Measurements from ENCODE around the gene KIAA1328.

The KIAA1328 gene

DNA sequence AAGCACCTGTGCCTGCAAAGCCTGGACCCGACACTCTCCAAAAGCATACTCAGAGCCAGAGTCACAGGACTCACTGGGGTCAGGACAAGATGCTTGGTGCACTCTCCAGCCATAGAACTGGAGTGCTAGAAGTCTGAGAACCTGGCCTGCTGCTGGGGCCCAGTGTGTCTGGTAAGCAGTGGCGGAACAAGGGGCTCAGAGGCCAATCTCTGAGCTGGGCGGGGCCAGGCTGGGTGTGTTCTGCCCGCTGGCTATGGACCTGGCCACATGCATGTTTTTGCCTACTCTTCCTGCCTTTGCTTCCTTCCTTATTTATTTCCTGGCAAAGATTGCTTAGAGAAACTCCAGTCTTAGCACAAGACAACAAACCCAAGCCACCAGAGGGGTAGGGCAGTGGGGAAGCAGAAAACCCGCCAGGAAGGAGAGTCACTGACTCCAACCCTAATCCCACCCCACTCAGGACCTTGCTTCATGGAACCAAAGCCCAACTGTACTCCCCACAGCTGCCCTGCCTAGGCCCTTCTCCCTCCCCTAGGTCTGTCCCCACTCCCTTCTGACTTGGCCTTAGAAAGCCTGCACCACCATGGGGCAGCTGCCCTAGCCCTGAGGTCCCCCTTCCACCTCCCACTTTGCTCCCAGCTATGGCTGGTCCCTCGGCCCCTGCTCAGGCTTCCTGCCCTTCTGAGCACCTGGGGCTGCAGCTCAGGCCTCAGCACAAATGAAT lies 421.1 kb downstream of the KIAA1328 start:
- DNase-seq (ENCODE audit: low read depth in 1 of 2, low spot score in 1 of 2) = no peak

DNA sequence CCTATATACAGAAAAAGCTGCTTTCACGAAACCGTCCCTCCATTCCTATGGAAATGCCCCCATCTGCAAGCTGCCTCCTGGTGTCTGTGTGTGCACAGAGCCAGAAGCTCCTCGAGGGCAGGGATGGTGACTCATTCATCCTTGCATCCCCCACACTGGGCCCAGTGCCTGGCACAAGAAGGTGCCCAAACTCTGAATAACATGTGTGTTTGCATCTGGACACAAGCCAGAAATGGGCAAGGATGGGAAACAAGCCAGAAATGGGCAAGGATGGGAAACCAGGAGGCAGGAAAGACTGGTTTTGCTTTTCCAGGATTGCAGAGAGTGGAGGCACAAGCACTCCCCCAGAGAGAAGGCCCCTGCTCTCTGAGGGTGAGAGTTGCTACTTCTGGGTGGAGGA lies 422.8 kb downstream of the KIAA1328 start:
- no peak for DNase-seq (ENCODE audit: low read depth in 1 of 2, low spot score in 1 of 2)

DNA sequence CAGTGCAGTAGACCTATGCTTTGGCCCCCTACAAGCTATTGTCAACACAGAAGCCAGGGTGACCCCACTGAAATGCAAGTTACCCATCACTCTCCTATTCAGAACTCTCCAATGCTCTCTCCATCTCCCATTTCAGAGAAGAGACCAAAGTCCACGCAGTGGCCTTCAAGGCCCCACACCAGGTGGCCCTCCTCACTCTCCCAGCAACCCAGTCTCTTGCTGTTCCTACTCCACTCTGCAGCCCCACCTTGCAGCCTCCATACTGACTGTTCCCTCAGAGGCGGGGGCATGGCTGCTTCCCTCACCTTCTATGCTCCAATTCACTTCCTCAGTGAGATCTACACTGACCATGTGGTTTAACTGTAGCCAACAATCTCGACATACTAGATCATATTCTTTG lies 423.4 kb downstream of the KIAA1328 start:
- DNase-seq (ENCODE audit: low read depth in 1 of 2, low spot score in 1 of 2) = no peak

DNA sequence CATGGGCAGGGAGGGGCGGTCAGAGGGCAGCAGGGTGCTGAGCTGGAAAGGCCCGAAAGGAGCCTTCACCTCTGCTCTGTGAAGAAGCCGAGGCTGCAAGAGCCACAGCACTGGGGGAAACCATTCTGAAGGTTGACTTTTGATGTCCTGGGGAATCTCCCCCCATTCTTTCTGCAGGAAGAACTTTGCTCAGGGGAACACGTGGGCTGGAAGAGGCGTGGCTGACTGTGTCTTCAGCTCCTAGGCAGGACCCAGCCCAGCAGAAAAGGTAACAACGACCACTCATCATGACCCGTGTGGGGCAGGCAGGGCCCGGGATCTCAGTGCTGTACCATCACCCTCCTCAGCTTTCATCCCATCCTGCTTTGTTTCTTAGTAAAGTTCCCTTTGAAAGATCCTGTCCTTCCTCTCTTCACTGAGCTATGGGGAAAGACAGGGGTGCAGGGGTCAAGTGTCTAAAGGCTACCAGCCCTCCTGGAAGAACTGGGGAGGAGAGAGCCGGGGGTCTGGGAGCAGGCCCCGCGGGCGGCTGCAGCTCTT lies 424.0 kb downstream of the KIAA1328 start:
- DNase-seq (ENCODE audit: low read depth in 1 of 2, low spot score in 1 of 2) = no peak

DNA sequence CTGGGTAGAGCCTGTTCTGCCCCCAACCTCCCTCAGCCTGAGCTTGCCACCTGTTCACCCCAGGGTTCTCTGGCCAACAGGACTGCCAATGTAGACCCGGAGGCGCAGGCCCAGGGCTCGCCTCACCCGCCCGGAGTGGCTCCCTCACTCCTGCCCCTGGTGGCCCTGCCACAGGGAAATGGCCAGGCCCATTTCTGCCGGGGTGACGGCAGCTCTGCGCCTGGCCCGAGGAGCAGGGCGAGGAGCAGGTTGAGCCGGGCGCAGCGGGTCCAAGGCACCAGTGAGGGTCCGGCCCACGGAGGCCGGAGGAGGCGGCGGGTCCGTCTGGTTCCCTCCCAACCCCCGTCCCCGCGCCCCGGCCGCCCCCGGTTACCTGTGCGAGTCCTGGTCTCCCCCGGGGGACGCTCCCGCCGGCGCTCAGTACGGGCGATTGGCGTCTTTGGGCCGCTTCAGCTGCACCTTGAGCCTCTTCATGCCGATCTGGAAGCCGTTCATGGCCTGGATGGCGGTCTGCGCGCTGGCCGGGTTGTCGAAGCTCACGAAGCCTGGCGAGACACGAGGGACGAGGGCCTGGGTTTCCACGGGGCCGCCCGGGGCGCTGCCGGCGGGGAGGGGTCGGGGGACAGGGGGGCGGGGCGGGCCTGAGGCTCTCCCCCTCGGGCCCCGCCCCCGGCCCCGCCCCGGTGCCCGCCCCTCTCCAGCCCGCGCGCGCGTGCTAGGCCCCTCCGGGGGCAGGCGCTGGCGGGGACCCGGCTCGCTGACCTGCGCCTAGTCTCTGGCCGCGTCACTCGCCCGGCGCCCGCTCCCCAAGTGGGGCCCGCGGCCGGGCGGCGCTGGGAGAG lies 424.7 kb downstream of the KIAA1328 start:
- no peak for DNase-seq (ENCODE audit: low read depth in 1 of 2, low spot score in 1 of 2)

DNA sequence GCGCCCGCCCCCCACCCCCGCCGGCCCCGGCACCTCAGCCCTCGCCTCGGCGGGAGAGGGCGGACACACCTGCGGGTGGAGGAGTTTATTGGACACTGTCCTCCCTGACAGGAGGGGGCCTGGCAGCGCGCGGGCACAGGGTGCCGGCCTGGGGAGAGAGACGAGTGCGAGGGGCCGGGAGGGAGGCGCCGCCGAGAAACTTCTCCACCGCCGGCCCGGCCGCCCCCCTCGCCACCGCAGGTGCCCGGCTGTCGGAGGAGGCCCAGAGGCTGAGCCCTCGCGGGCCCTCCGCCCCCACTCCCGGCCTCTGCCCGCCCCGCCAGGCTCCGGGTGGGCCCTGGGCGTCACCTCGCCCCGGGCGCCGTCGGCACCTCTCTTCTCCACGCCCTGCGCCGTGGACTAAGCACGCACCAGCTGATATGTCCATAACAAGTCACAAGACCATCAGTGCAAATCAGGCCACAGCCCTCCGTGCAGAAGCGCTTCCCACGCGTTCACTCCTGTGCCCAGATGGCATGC lies 425.4 kb downstream of the KIAA1328 start:
- DNase-seq (ENCODE audit: low read depth in 1 of 2, low spot score in 1 of 2) = no peak

DNA sequence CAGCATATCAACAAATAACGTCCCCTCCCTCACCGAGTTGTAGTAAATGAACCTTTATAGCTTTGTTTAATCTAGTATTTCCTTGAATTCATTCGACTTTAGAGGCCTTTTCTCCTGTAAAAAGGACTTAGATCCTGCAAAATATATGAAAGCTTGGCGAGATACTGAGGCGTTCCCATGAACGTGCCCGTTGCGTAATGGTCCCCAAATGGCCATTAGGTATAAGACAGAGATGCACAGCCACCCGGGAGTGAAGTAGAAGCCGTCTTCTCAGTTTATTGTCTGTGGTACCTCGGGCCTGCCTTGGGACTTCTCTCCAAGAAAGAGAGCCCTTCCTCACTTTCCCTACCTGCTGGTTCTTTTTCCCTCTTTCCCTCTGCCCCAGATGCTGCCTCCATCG lies 426.0 kb downstream of the KIAA1328 start:
- no peak for DNase-seq (ENCODE audit: low read depth in 1 of 2, low spot score in 1 of 2)

DNA sequence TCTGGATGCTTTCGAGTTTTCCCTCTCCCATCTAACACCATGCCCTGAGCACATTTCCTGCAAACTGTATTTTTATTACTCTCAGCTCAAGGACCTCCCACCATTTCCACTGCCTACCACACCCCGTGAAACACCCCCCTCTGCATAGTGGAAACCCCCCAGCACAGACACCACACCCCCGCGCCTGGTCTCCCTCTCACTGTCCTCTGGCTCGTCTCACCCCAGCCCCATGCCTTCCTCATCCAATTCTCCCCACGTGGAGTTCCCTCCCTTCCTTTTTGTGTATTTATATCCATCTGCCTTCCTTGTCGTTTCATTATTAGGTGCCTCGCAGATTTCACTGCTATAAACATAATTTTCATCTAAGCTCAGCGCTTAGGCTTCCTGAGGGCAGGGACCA lies 429.2 kb downstream of the KIAA1328 start:
- DNase-seq (ENCODE audit: low read depth in 1 of 2, low spot score in 1 of 2) = no peak

DNA sequence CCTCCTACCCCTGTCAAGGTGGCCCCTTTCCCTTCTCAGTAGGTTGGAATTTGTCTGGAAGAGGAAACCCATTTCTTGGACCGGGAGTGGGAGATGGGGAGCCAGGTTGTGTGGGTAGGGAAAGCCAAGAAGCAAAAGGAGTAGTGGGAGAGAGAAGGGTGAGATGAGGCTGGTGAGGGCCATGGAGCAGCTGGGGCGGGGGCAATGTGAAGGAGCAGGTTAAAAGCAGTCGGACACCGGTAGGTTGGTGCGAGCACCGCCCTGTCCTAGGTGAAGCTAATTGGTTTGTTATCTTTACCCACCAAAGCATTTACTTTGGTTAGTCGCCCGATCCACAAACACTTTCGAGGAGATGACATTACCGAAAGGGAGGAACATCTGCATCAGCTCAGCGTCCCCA lies 429.9 kb downstream of the KIAA1328 start:
- no peak for DNase-seq (ENCODE audit: low read depth in 1 of 2, low spot score in 1 of 2)

DNA sequence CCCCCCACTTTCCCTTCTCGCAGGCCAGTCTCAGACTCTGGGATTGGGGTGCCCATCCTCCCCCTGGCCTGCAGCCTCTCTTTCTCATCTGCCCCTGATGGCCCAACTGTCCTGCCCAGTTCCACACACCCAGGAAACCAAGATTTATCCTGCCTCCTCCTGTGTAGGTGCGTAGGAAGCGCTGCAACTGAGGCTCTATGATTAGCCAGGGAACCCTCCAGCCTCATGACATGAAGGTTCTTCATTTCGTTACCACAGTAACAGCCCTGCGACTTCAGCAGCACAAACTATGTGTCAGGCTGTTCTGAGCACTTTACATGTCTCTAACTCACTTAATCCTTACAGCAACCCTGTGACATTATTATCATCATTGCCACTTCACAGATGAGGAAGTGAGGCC lies 430.8 kb downstream of the KIAA1328 start:
- DNase-seq (ENCODE audit: low read depth in 1 of 2, low spot score in 1 of 2) = no peak

DNA sequence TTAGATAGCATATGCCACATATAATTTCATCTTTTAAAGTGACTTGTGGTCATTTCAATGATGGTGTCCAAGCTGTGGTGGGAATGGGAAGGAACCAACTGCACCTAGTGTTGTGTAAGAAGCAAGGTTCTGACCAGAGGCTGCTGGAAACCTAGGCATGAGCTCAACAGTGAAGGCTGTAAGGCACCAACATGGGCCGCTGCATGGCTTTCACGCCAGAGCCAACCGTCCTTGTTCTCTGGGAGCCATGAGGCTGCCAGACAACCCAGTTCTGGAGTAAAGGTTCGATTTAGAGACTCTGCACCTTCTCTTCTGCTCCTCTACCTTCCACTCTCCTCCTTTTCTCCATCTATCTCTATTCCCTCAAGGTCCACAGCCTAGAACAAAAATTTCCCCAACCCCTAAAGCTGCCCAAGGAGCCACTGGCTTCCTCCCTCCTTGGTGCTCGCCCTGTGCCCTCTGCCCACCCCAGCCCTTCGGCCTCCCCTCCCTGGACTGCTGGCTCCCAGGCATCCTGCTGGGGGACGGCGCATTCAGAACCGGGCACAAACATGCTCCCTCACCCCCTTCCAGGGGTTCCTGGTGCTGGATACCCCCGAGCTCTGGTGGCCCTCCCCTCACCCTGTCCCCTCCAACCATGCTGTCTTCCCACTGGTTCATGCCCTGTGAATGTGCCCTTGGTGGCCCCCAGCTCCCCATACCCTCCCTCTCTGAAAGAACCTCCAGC lies 431.6 kb downstream of the KIAA1328 start:
- DNase-seq (ENCODE audit: low read depth in 1 of 2, low spot score in 1 of 2) = no peak

DNA sequence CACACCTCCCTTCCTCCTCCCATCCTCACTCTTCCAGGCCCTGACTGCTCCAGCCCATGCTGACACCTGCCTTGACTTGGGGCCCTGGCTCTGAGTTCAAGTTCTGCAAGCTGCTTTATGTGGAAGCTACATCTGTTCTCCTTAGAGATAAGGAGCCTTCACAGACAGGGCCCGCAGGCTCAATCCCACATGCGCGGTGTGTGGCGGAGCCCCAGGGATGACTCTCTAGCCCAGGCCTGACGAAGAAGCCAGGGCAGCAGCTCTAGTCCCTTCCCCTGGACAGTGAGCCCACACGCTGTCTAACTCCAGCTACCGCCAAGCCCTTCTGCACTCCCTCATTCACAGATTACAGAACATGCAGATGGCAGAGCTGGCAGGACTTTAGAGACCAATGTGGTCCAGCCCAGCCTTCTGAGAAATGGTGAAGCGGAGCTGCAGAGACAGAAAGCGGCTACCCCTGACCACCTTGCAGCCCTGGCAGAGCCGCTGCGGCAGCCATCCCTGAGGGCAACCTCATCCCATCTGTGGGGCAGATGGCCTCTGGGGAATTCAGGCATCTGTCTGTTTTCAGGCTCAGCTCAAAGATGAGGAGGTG lies 432.4 kb downstream of the KIAA1328 start:
- no peak for DNase-seq (ENCODE audit: low read depth in 1 of 2, low spot score in 1 of 2)

DNA sequence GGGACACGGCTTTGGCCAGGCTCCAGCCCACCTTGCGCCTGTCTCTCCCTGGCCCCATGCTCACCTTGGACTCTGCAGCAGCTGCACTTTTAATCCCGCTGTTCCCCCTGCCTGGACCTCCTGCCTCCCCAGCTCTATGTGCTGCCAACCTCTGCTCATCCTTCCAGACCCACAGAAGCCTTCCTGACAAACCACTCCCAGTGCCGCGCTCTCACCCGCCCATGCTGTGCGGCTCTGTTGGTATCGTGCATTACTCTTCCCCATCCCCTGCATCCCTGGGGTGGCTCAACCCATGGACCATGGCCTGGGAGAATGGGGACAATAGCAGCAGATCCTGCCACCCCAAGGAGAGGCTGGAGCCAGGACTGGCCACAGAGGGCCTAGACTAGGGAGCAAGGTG lies 433.1 kb downstream of the KIAA1328 start:
- no peak for DNase-seq (ENCODE audit: low read depth in 1 of 2, low spot score in 1 of 2)

DNA sequence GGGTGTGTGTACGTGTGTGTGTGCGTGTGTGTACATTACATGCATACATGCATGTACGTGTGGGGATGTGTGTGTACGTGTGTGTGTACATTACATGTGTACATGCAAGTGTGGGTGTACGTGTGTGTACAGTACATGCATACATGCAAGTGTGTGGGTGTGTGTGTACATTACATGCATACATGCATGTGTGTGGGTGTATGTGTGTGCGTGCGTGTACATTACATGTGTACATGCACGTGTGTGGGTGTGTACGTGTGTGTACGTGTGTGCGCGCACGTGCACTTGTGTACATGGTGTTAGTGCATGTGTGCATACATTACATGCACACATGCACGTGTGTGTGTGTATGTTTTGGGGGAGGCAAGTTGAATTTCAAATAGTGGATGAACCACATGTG lies 436.0 kb downstream of the KIAA1328 start:
- DNase-seq (ENCODE audit: low read depth in 1 of 2, low spot score in 1 of 2) = no peak

DNA sequence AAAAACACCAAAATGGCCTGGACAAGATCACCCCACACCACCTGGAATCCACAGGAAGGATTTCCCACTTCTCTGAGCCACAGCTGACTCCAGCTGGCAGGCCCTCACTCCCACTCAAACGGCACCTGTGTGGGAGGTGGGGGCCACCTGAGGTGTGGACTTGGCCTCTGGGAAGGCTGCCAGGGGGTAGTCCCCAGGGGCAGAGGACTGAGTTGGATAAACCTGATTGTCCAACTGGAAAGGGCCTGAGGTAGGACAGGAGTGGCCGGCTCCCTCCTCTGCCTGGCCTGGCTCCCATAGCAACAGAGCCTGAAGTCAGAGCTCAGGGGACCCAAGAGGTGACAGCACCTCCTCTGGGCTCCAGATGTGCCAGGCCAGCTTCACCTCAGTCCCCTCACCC lies 436.5 kb downstream of the KIAA1328 start:
- no peak for DNase-seq (ENCODE audit: low read depth in 1 of 2, low spot score in 1 of 2)

DNA sequence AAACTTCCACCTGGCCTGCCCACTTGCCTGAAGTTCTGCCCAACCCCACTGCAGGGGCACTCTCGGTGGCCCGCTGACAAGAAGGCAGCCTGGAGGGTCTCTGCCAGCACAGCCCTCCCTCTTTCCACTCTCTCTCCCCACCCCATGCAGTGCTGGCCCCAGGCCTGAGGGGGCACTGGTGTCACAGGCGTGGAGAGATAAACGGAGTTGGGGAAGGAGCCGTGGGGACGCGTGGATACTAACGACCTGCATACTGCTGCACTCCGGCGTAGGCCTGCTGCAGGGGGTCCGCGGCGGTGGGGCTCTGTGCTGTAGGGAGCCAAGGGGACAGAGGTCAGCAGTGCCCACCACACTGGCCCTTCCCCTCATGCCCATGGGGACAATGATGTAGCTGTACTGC lies 437.4 kb downstream of the KIAA1328 start:
- DNase-seq (ENCODE audit: low read depth in 1 of 2, low spot score in 1 of 2) = no peak

DNA sequence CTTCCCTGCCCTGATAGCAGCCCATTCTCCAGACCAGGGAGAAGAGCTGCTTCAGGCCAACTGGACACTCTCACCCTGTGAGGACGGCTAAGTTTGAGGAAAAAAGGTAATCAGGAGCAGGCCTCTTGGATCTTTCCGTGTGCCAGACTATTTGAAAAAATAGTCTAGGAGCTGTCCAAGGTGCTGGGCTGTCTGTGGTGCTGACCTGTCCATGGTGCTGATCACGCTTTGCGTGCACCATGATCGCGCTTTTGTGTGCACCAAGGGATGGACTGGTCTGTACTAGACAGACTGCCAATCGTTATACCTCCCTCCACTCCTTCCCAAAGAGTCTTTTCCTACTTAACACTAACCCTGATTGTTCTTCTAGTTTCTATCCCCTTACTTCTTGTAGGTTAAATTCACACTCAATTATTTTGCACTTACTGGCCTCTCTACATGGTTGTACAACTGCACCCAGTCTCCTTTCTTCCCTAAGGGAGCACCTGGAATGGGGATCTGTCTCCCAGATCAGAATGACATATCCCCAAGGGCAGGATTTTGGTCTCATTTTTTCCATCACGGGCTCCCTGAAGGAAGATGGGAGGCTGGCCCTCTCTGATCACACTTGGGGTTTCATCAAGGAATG lies 441.2 kb downstream of the KIAA1328 start:
- no peak for DNase-seq (ENCODE audit: low read depth in 1 of 2, low spot score in 1 of 2)

DNA sequence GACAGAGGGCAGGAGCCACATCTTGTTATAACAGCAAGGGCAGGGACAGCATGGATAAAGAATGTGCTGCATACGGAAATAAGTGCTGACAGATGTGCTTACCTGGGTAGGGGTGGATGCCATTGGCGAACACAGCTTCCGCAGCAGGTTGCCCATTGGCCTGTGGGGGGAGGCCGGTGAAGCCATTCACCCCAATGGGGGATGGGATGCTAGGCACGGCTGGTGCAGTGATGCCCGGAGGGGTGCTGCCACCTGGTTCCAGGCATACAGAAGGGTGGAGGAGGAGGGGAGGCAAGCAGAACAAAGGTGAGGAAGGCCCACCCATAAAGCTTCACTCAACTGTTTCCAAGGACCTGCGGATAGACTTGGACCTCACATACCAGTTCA lies 441.7 kb downstream of the KIAA1328 start:
- no peak for DNase-seq (ENCODE audit: low read depth in 1 of 2, low spot score in 1 of 2)

DNA sequence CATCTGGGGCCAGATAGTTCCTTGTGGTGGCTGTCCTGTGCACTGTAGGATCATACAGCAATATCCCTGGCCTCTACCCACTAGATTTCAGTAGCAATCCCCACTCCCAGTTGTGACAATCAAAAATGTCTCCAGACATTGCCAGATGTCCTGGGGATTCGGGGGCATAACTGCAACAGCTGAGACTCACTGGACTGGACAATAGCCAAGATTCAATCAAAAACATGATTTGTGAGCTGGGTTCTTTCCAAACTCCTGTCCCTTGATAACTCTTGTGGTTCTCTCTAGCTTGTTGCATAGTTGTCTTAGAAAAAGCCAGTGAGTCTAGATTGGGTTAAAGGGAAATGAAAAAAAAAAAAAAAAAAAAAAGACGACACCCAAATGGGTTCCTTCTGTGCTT lies 443.3 kb downstream of the KIAA1328 start:
- no peak for DNase-seq (ENCODE audit: low read depth in 1 of 2, low spot score in 1 of 2)

DNA sequence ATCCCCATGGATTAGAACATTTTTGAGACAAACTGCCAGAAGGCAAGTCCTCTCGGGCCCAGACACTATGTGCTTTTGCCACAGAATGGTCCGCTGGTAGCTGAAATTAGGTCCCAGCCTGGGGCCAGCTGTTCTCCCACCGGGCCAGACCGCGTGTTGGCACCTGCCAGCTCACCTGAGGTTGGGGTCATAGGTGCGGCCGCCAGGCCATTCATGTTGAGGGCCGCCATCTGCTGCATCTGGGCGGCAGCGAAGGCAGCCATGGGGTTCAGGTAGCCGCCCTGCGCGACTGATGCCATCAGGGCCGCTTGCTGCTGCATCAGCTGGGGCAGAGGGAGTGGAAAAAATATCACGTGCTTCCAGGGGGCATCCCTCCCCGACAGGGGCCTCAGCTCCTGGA lies 443.9 kb downstream of the KIAA1328 start:
- DNase-seq (ENCODE audit: low read depth in 1 of 2, low spot score in 1 of 2) = no peak

Data from activated T-helper 1 cell treated with anti-CD3 and anti-CD28 coated beads, Interleukin-2, amount 50 U/mL, for 16 hours (primary cell).